AG04450 (cell line): Measurements from ENCODE around the gene DGKI. TPM values are rescaled to one million over a fixed set of nuclear protein-coding genes. Genes with fewer than 3 reads are reported as not detected.
"Not testable (repeated sequence)": the region's sequence is repeated elsewhere in the genome, so short reads cannot be mapped to it uniquely, and the experiment has no call there.

ENCODE experiments used
- CTCF ChIA-PET: fragments of 300-600, 350-600 bp; formaldehyde crosslinking; extraction: SDS; loops from one replicate; lab custom pipeline; 2022; ENCODE audit warnings: antibody characterized with exemption, inconsistent platforms; lab: Charles Lee
- POLR2A ChIA-PET: fragments of 350-600 bp; formaldehyde crosslinking; extraction: SDS; loops from one replicate; lab custom pipeline; 2021; ENCODE audit warnings: antibody characterized with exemption, inconsistent platforms; lab: Yijun Ruan, JAX
- DNase-seq: peaks from one replicate; pipeline ENCODE4 v3.0.0-alpha.2; 2011; ENCODE audit warnings: low read depth, low spot score
- H3K27ac ChIP-seq: one replicate; pipeline ENCODE4 v1.5.1; 2012; ENCODE audit warnings: low read depth, low read length, control low read depth
- H3K27me3 ChIP-seq: one replicate; pipeline ENCODE4 v1.6.0; 2012; ENCODE audit warnings: low read length; ENCODE audit not compliant: control insufficient read depth, insufficient read depth
- H3K4me3 ChIP-seq: 2 replicates; pipeline ENCODE4 v1.5.1; 2011; ENCODE audit warnings: mild to moderate bottlenecking, low read depth, low read length, control low read depth
- H3K9me3 ChIP-seq: 2 replicates; pipeline ENCODE4 v1.5.1; 2012; ENCODE audit warnings: low read length; ENCODE audit not compliant: control insufficient read depth, insufficient read depth
- CTCF ChIP-seq: IDR thresholded peaks from 2 replicates; pipeline ENCODE4 v1.5.1; 2011; ENCODE audit warnings: low read depth, low read length, control low read depth, inconsistent platforms
- polyA plus RNA-seq: library from polyadenylated mRNA; depleted of rRNA; stranded (reverse); fragments of >200 nt; gene quantifications from 2 replicates; pipeline ENCODE4 v1.2.3, GENCODE V29; 2011

The DGKI gene
- polyA plus RNA-seq, 1 experiment, result 3.1 TPM

DNA sequence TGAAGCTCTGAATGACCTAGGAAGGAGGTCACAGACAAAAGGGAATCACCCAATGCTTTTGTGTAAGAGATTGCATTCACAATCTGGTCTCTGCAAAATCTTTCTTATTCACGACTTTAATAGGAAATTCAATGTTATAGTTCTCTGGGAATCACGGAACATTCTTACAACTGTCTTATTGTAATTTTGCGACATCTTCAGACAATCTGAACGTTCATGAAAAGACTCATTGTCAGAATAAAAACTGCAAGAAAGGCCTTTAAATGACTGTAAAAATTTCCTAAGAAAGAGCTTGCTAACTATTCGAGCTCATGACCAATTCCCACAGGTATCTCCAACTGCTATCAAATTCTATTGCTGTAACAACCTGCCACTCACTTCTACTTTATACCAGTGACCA lies 130.7 kb downstream of the DGKI start:
- TF ChIP-seq CTCF, result no peak
- ChIA-PET CTCF (interaction anchor here (1.9 kb wide), 1 partner anchor 60 kb away, joined by 6 read pairs; no protein-coding TSS in a partner anchor), POLR2A (no interaction called here)
- Histone ChIP-seq H3K4me3 (no peak overlapping the region), H3K27ac (no peak overlapping the region), H3K27me3 (no peaks in the 10 kb centered on the region), H3K9me3 (no peaks in the 10 kb centered on the region)
- DNase-seq, result no peak

GRCh38 chr7:137715533-137715932 lies 131.2 kb downstream of the DGKI start:
- Histone ChIP-seq H3K27ac (no peak overlapping the region), H3K4me3 (no peak overlapping the region), H3K9me3 (no peaks in the 10 kb centered on the region), H3K27me3 (no peaks in the 10 kb centered on the region)
- ChIA-PET POLR2A (no interaction called here), CTCF (interaction anchor here (1.9 kb wide), 1 partner anchor 60 kb away, joined by 6 read pairs; no protein-coding TSS in a partner anchor)
- TF ChIP-seq CTCF, result no peak
- DNase-seq, result no peak

DNA sequence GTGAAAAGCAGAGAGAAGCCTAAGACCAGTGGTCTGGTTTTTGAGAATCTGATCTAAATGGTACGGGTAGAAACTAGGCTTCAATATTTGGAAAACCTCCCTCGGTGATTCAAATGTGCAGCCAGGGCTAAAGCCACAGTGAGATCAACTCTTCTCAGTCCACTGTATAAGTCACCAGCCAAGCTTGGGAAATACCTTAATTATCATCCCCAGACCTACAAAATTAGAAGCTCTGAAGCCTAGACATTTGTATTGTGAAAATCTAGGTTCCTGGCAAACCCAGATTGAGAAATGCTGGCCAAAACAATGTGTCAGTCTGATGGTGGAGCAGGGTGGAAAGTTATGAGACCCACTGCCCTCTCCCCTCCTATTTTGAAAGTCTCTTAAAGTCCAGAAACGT lies 131.7 kb downstream of the DGKI start:
- POLR2A ChIA-PET, result no interaction called here
- H3K9me3 ChIP-seq, result no peaks in the 10 kb centered on the region
- no peak overlapping the region for H3K4me3 ChIP-seq
- no peak for TF ChIP-seq CTCF
- DNase-seq, result no peak
- H3K27me3 ChIP-seq, result no peaks in the 10 kb centered on the region
- no peak overlapping the region for H3K27ac ChIP-seq
- CTCF ChIA-PET, result interaction anchor here (1.9 kb wide), 1 partner anchor 59 kb away, joined by 6 read pairs; no protein-coding TSS in a partner anchor

GRCh38 chr7:137706330-137706729 lies 140.4 kb downstream of the DGKI start:
- H3K9me3 ChIP-seq, H3K27ac ChIP-seq, H3K27me3 ChIP-seq, H3K4me3 ChIP-seq, DNase-seq, POLR2A ChIA-PET: not testable (repeated sequence)
- CTCF ChIA-PET, result interaction anchor here (1.7 kb wide), 1 partner anchor 50 kb away, joined by 5 read pairs; no protein-coding TSS in a partner anchor

DNA sequence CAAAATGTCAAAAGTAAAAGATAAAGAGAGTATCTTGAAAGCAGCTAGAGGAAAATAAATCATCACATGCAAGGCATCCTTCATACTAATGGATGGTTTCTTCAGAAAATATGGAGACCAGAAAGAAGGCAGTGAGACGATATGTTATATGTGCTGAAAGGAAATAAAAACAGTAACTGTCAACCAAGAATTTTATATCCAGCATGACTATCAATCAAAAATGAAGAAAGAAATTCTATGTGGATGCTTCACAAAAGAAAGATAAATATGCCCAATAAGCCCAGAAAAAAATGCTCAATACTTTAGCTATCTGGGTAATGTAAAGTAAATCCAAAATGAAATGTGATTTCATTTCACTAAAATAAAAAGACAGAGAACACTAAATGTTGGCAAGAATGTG lies 142.1 kb downstream of the DGKI start:
- no peaks in the 10 kb centered on the region for H3K27me3 ChIP-seq
- no peak overlapping the region for H3K27ac ChIP-seq
- H3K4me3 ChIP-seq, result no peak overlapping the region
- no peak for TF ChIP-seq CTCF
- ChIA-PET CTCF (interaction anchor here (1.7 kb wide), 1 partner anchor 48 kb away, joined by 5 read pairs; no protein-coding TSS in a partner anchor), POLR2A (no interaction called here)
- peaks cover 4% of the 10 kb centered on the region; the same call in 1 of the 2 replicates for H3K9me3 ChIP-seq
- DNase-seq, result no peak
